ENCODE data around the gene ARHGAP36.

Gene ARHGAP36

GRCh38 chrX:131058136-131058868 lies at the start of gene ARHGAP36:
Gene ARHGAP36 (plus strand): TSS chrX:131058346. CDS start chrX:131081666, 23,320 bp downstream.
- no peak for DNase-seq

- no peak for DNase-seq
Observed at GRCh38 chrX:131010186-131010585, 48.0 kb upstream of the ARHGAP36 start.

GRCh38 chrX:131025336-131025735 lies 32.8 kb upstream of the ARHGAP36 start:
- no peak for DNase-seq

- DNase-seq, result no peak
Observed at GRCh38 chrX:131032354-131033230, 25.6 kb upstream of the ARHGAP36 start.

- no peak for DNase-seq
Observed at GRCh38 chrX:131034063-131034462, 24.1 kb upstream of the ARHGAP36 start.

- DNase-seq, result no peak
Observed at GRCh38 chrX:131040781-131041180, 17.4 kb upstream of the ARHGAP36 start.

GRCh38 chrX:131041667-131042066 lies 16.5 kb upstream of the ARHGAP36 start:
- DNase-seq, result no peak

- DNase-seq, result no peak
Observed at GRCh38 chrX:131045726-131046125, 12.4 kb upstream of the ARHGAP36 start.

GRCh38 chrX:131046596-131046995 lies 11.6 kb upstream of the ARHGAP36 start:
- DNase-seq, result no peak

GRCh38 chrX:131047180-131047579 lies 11.0 kb upstream of the ARHGAP36 start:
- DNase-seq, result no peak

- no peak for DNase-seq
Observed at GRCh38 chrX:131053076-131053475, 5.1 kb upstream of the ARHGAP36 start.

GRCh38 chrX:131054906-131055305 lies 3.2 kb upstream of the ARHGAP36 start:
- DNase-seq, result no peak

- DNase-seq, result no peak
Observed at GRCh38 chrX:131057706-131058105, 440 bp upstream of the ARHGAP36 start.

GRCh38 chrX:131059246-131059645 lies 1.1 kb downstream of the ARHGAP36 start:
- no peak for DNase-seq

GRCh38 chrX:131060147-131060546 lies 2.0 kb downstream of the ARHGAP36 start:
- no peak for DNase-seq

- DNase-seq, result no peak
Observed at GRCh38 chrX:131061306-131061705, 3.2 kb downstream of the ARHGAP36 start.

- DNase-seq, result no peak
Observed at GRCh38 chrX:131063613-131064012, 5.5 kb downstream of the ARHGAP36 start.

- DNase-seq, result no peak
Observed at GRCh38 chrX:131066237-131066636, 8.1 kb downstream of the ARHGAP36 start.

GRCh38 chrX:131067216-131067615 lies 9.1 kb downstream of the ARHGAP36 start:
- DNase-seq, result no peak

- DNase-seq, result no peak
Observed at GRCh38 chrX:131067846-131068745, 9.9 kb downstream of the ARHGAP36 start.

- peak; percentile 6 for DNase-seq
Observed at GRCh38 chrX:131068945-131069719, 11.0 kb downstream of the ARHGAP36 start.
